HCT116 (cell line): ENCODE measurements around the gene DOHH.

Source experiments
- CEBPB ChIP-seq: IDR thresholded peaks from 2 replicates; pipeline ENCODE4 v1.6.1; 2012; ENCODE audit warnings: low read depth
- EZH2 ChIP-seq: fragments of 200-600 bp; sonication (generic); IDR thresholded peaks from 2 replicates; pipeline ENCODE4 v1.6.1; 2017; ENCODE audit warnings: antibody characterized with exemption, mixed run types
- EZH2phosphoT487 ChIP-seq: fragments of 200-600 bp; IDR thresholded peaks from 2 replicates; pipeline ENCODE4 v1.6.1; 2018; ENCODE audit warnings: antibody characterized with exemption, borderline replicate concordance
- JUND ChIP-seq: IDR thresholded peaks from 2 replicates; pipeline ENCODE4 v1.6.1; 2012
- MAX ChIP-seq: IDR thresholded peaks from 2 replicates; pipeline ENCODE4 v1.6.1; 2012
- POLR2A ChIP-seq: IDR thresholded peaks from 2 replicates; pipeline ENCODE4 v1.7.0; 2011; ENCODE audit warnings: borderline replicate concordance; ENCODE audit not compliant: insufficient read depth, insufficient read length; ENCODE audit errors: extremely low read depth
- POLR2AphosphoS5 ChIP-seq: IDR thresholded peaks from 2 replicates; pipeline ENCODE4 v1.6.1; 2011; ENCODE audit warnings: mild to moderate bottlenecking, low read depth, low read length, moderate library complexity
- RAD21 ChIP-seq: IDR thresholded peaks from 2 replicates; pipeline ENCODE4 v1.6.1; 2012; ENCODE audit warnings: low read depth, mild to moderate bottlenecking
- SP1 ChIP-seq: IDR thresholded peaks from 2 replicates; pipeline ENCODE4 v1.6.1; 2012; ENCODE audit warnings: low read depth
- TCF7L2 ChIP-seq: IDR thresholded peaks from 2 replicates; pipeline ENCODE4 v1.7.0; 2011; ENCODE audit warnings: borderline replicate concordance, inconsistent platforms; ENCODE audit not compliant: insufficient read depth, insufficient read length; ENCODE audit errors: extremely low read depth
- ZBTB33 ChIP-seq: IDR thresholded peaks from 2 replicates; pipeline ENCODE4 v1.6.1; 2011; ENCODE audit warnings: mild to moderate bottlenecking, low read length, moderate library complexity; ENCODE audit not compliant: insufficient replicate concordance; ENCODE audit errors: extremely low read depth
- TF ChIP-seq, protein P1 (sequence below), 3 experiments: fragments of 200-600 bp in 1 of 3; sonication (generic) in 1 of 3; IDR thresholded peaks in 2 of 3; conservative IDR thresholded peaks in 1 of 3; 2 replicates each; pipeline ENCODE4 v1.5.1; 2012 to 2017; ENCODE audit warnings: low read depth in 2 of 3, low read length in 2 of 3, antibody characterized with exemption in 1 of 3, borderline replicate concordance in 1 of 3, control low read depth in 1 of 3, mild to moderate bottlenecking in 1 of 3, mixed read lengths in 1 of 3, mixed run types in 1 of 3, moderate library complexity in 1 of 3; ENCODE audit not compliant: insufficient read depth in 1 of 3
- TF ChIP-seq, protein P2 (sequence below): IDR thresholded peaks from 2 replicates; pipeline ENCODE4 v1.6.1; 2012

GRCh38 chr19:3521104-3521445 is 20.6 kb upstream of the DOHH start:
- TF ChIP-seq, protein P1, sequence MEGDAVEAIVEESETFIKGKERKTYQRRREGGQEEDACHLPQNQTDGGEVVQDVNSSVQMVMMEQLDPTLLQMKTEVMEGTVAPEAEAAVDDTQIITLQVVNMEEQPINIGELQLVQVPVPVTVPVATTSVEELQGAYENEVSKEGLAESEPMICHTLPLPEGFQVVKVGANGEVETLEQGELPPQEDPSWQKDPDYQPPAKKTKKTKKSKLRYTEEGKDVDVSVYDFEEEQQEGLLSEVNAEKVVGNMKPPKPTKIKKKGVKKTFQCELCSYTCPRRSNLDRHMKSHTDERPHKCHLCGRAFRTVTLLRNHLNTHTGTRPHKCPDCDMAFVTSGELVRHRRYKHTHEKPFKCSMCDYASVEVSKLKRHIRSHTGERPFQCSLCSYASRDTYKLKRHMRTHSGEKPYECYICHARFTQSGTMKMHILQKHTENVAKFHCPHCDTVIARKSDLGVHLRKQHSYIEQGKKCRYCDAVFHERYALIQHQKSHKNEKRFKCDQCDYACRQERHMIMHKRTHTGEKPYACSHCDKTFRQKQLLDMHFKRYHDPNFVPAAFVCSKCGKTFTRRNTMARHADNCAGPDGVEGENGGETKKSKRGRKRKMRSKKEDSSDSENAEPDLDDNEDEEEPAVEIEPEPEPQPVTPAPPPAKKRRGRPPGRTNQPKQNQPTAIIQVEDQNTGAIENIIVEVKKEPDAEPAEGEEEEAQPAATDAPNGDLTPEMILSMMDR (IDR thresholded peaks at IDR 0.05 in 2 of 3, conservative IDR thresholded peaks at IDR 0.05 in 1 of 3; ENCODE audit: borderline replicate concordance in 1 of 3, insufficient read depth in 1 of 3, low read depth in 2 of 3, low read length in 2 of 3) = no peak
- TF ChIP-seq ZBTB33 (no peak), POLR2A (no peak), RAD21 (no peak), JUND (no peak), MAX (no peak), EZH2phosphoT487 (no peak), POLR2AphosphoS5 (no peak), EZH2 (no peak), CEBPB (no peak), SP1 (no peak), TCF7L2 (no peak)
- TF ChIP-seq, protein P2, sequence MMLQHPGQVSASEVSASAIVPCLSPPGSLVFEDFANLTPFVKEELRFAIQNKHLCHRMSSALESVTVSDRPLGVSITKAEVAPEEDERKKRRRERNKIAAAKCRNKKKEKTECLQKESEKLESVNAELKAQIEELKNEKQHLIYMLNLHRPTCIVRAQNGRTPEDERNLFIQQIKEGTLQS = no peak
